Measurements from ENCODE around the gene RPS27A. TPM values are rescaled to one million over a fixed set of nuclear protein-coding genes. Genes with fewer than 3 reads are reported as not detected.

The RPS27A gene
- total RNA-seq, 1 experiment from 2014 or later, result 1,330 TPM

DNA sequence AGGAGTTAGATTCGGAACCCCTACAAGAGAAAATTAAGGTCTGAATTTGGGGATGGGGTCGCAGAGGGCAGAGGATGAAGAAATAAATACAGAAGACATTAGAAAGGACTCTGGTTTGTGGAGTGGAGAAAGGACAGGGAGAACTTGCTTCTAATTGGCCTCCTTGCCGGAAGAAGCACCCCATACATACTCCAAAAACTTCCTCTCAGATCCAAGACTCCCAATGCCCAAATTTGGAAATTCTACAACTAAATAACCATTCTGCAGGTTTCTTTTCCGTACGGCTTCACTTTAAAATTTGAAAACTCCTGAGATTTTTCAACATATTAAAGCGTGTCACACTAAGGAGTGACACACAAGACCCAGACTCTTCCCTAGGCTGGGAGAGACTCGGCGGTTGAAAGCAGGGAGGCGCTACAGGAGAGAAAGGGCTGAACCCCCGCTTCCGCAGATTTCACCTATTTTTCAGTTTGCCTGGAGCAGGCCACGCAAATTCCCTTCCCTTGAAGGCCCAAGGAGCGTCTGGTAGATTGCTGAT is 873 bp upstream of the RPS27A start:
- ATAC-seq (peak; percentile 27), DNase-seq (no peak)
- peak overlapping the region; percentile 85 for H3K27ac ChIP-seq (ENCODE audit: low read length)
- CTCF ChIA-PET, result no interaction called here
- H2AFZ ChIP-seq (ENCODE audit: low read length), result peak overlapping the region; percentile 94
- H3K4me3 ChIP-seq (ENCODE audit: low read length), result peak overlapping the region; percentile 98
- H3F3A ChIP-seq (ENCODE audit: low read length, unreplicated experiment), result peaks cover 7% of the 10 kb centered on the region
- no peaks in the 10 kb centered on the region for H3K9me2 ChIP-seq (replicated peaks; ENCODE audit: low read length)
- H3K4me2 ChIP-seq (ENCODE audit: low read length), result peak overlapping the region; percentile 100
- peaks cover 71% of the 10 kb centered on the region for H3K79me2 ChIP-seq (ENCODE audit: low read length)
- peaks cover 25% of the 10 kb centered on the region for H3K4me1 ChIP-seq (ENCODE audit: insufficient read depth, low read length)
- H4K20me1 ChIP-seq (ENCODE audit: low read length), result peaks cover 35% of the 10 kb centered on the region
- TF ChIP-seq CTCF (conservative IDR thresholded peaks at IDR 0.05; ENCODE audit: low read depth, low read length), result no peak
- TF ChIP-seq EZH2phosphoT487 (IDR thresholded peaks at IDR 0.05; ENCODE audit: borderline replicate concordance, low read length), result no peak
- TF ChIP-seq EZH2 (IDR thresholded peaks at IDR 0.05; ENCODE audit: low read length, unreplicated experiment), result no peak
- peak overlapping the region; percentile 99 for H3K9ac ChIP-seq (ENCODE audit: low read length)
- TSS peak; percentile 74 for BruUV-seq (replicated peaks)
- no peaks in the 10 kb centered on the region for H3K27me3 ChIP-seq (ENCODE audit: low read length)
- intact Hi-C loops (cut with micrococcal nuclease), result loop anchor here (10.0 kb wide), 1 partner anchor 283 kb away; the partner anchor contains the start of gene CFAP36
- H3K9me3 ChIP-seq (ENCODE audit: low read length), result no peaks in the 10 kb centered on the region
- POLR2A ChIA-PET (ENCODE audit: unreplicated experiment), result no interaction called here
- peaks cover 37% of the 10 kb centered on the region for H3K36me3 ChIP-seq (ENCODE audit: low read depth, low read length)

DNA sequence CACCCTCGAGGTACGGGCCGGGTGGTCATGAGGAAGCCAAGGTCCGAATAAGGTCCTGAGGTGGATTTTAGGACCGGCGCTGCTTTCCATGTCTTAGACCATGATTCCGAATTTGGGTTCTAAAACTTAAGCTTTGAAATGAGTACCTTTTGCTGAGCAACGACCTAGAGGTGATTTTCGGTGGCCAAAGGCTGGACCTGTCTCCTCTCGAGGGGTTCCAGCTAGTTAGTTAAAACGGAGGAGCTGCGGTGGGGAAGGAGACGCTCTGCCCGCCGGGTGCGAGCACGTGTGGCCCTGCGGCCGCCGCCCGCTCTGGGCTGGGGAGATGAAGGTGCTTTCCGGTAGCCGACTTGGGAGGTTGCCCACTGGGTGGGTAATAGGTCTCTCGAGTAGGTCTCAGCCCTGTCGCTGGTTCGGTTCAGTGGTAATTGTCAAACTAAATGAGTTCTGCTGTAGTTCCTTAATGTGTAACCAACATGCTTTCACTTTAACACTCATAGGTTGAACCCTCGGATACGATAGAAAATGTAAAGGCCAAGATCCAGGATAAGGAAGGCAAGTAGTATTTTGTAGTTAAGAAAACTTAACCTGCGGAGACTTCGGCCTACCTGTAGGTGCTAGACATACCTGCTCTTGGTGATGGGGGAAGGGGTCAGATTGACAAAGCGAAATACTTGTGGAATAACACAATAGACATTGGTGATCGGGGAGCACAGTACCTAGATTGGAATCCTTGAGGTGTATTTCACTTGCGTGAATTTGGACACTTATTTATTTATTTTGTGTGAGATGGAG is 572 bp downstream of the RPS27A start:
- TF ChIP-seq EZH2 (IDR thresholded peaks at IDR 0.05; ENCODE audit: low read length, unreplicated experiment), result no peak
- TF ChIP-seq CTCF (conservative IDR thresholded peaks at IDR 0.05; ENCODE audit: low read depth, low read length), result no peak
- no peak for TF ChIP-seq EZH2phosphoT487 (IDR thresholded peaks at IDR 0.05; ENCODE audit: borderline replicate concordance, low read length)
- peaks cover 25% of the 10 kb centered on the region for H3K4me1 ChIP-seq (ENCODE audit: insufficient read depth, low read length)
- H3K9ac ChIP-seq (ENCODE audit: low read length), result peak overlapping the region; percentile 99
- DNase-seq (peak; percentile 24), ATAC-seq (peak; percentile 7)
- H3K4me2 ChIP-seq (ENCODE audit: low read length), result peak overlapping the region; percentile 100
- TSS peak; percentile 61 for BruUV-seq (replicated peaks)
- POLR2A ChIA-PET (ENCODE audit: unreplicated experiment), result interaction anchor here (0.6 kb wide), 1 partner anchor 186 kb away, joined by 3 read pairs; the partner anchor contains the start of gene CCDC88A
- peak overlapping the region; percentile 98 for H3K4me3 ChIP-seq (ENCODE audit: low read length)
- intact Hi-C loops (cut with micrococcal nuclease), result loop anchor here (10.0 kb wide), 1 partner anchor 282 kb away; the partner anchor contains the start of gene CFAP36
- no peaks in the 10 kb centered on the region for H3K9me2 ChIP-seq (replicated peaks; ENCODE audit: low read length)
- H3K79me2 ChIP-seq (ENCODE audit: low read length), result peaks cover 66% of the 10 kb centered on the region
- peaks cover 35% of the 10 kb centered on the region for H4K20me1 ChIP-seq (ENCODE audit: low read length)
- H3K27me3 ChIP-seq (ENCODE audit: low read length), result no peaks in the 10 kb centered on the region
- H3K9me3 ChIP-seq (ENCODE audit: low read length), result no peaks in the 10 kb centered on the region
- peaks cover 7% of the 10 kb centered on the region for H3F3A ChIP-seq (ENCODE audit: low read length, unreplicated experiment)
- H2AFZ ChIP-seq (ENCODE audit: low read length), result peak overlapping the region; percentile 94
- peaks cover 43% of the 10 kb centered on the region for H3K36me3 ChIP-seq (ENCODE audit: low read depth, low read length)
- CTCF ChIA-PET, result no interaction called here
- peak overlapping the region; percentile 85 for H3K27ac ChIP-seq (ENCODE audit: low read length)

- no TSS peak for BruUV-seq (replicated peaks)
- H3K4me1 ChIP-seq (ENCODE audit: insufficient read depth, low read length), result peaks cover 25% of the 10 kb centered on the region
- H3K4me3 ChIP-seq (ENCODE audit: low read length), result peak overlapping the region; percentile 98
- peaks cover 35% of the 10 kb centered on the region for H4K20me1 ChIP-seq (ENCODE audit: low read length)
- intact Hi-C loops (cut with micrococcal nuclease), result loop anchor here (10.0 kb wide), 1 partner anchor 281 kb away; the partner anchor contains the start of gene CFAP36
- ChIA-PET POLR2A (ENCODE audit: unreplicated experiment) (no interaction called here), CTCF (no interaction called here)
- no peaks in the 10 kb centered on the region for H3K9me2 ChIP-seq (replicated peaks; ENCODE audit: low read length)
- peaks cover 7% of the 10 kb centered on the region for H3F3A ChIP-seq (ENCODE audit: low read length, unreplicated experiment)
- no peak overlapping the region for H2AFZ ChIP-seq (ENCODE audit: low read length)
- peak overlapping the region; percentile 100 for H3K4me2 ChIP-seq (ENCODE audit: low read length)
- H3K36me3 ChIP-seq (ENCODE audit: low read depth, low read length), result peaks cover 44% of the 10 kb centered on the region
- no peaks in the 10 kb centered on the region for H3K9me3 ChIP-seq (ENCODE audit: low read length)
- TF ChIP-seq EZH2phosphoT487 (IDR thresholded peaks at IDR 0.05; ENCODE audit: borderline replicate concordance, low read length), result no peak
- no peak for TF ChIP-seq EZH2 (IDR thresholded peaks at IDR 0.05; ENCODE audit: low read length, unreplicated experiment)
- no peak for TF ChIP-seq CTCF (conservative IDR thresholded peaks at IDR 0.05; ENCODE audit: low read depth, low read length)
- DNase-seq, result no peak
- no peak for ATAC-seq
- H3K79me2 ChIP-seq (ENCODE audit: low read length), result peaks cover 62% of the 10 kb centered on the region
- H3K27me3 ChIP-seq (ENCODE audit: low read length), result no peaks in the 10 kb centered on the region
- peak overlapping the region; percentile 99 for H3K9ac ChIP-seq (ENCODE audit: low read length)
- H3K27ac ChIP-seq (ENCODE audit: low read length), result peak overlapping the region; percentile 85; the same call in 1 of the 2 replicates
These were observed 1.1 kb downstream of the RPS27A start for GRCh38 chr2:55233658-55233940.
